Kidney epithelial cell (primary cell): ENCODE measurements around the gene ZNF609. TPM values are rescaled to one million over a fixed set of nuclear protein-coding genes. Genes with fewer than 3 reads are reported as not detected.
A peak's percentile ranks its signal among the peaks of the same experiment; 100 is the strongest.

ENCODE experiments used
- DNase-seq: peaks from one replicate; pipeline ENCODE4 v3.0.0-alpha.2; 2010; ENCODE audit warnings: low read depth
- H3K27me3 ChIP-seq: 2 replicates; pipeline ENCODE4 v1.6.0; 2011; ENCODE audit warnings: low read length; ENCODE audit not compliant: control insufficient read depth, insufficient read depth
- H3K36me3 ChIP-seq: 2 replicates; pipeline ENCODE4 v1.5.1; 2011; ENCODE audit warnings: low read length; ENCODE audit not compliant: control insufficient read depth, insufficient read depth
- H3K4me3 ChIP-seq: 2 replicates; pipeline ENCODE4 v1.5.1; 2011; ENCODE audit warnings: low read depth, mild to moderate bottlenecking, control low read depth, low read length
- CTCF ChIP-seq: IDR thresholded peaks from 2 replicates; pipeline ENCODE4 v1.5.1; 2011; ENCODE audit warnings: mild to moderate bottlenecking, moderate library complexity, low read length, control low read depth, inconsistent platforms; ENCODE audit not compliant: insufficient read depth, poor library complexity, severe bottlenecking
- total RNA-seq: library from RNA; depleted of rRNA; stranded (reverse); fragments of >200 nt; gene quantifications from 2 replicates; pipeline ENCODE4 v1.2.3, GENCODE V29; 2015

The ZNF609 gene
- total RNA-seq, 1 donor from 2014 or later: 18.4 TPM

GRCh38 chr15:64701482-64702184 lies 241.3 kb downstream of the ZNF609 start:
- Histone ChIP-seq H3K36me3 (no peaks in the 10 kb centered on the region), H3K4me3 (peak overlapping the region; percentile 95), H3K27me3 (no peaks in the 10 kb centered on the region)
- DNase-seq: no peak
- no peak for TF ChIP-seq CTCF

GRCh38 chr15:64702816-64703631 lies 242.6 kb downstream of the ZNF609 start:
- Histone ChIP-seq H3K27me3 (no peaks in the 10 kb centered on the region), H3K4me3 (peak overlapping the region; percentile 95), H3K36me3 (no peaks in the 10 kb centered on the region)
- DNase-seq: no peak
- no peak for TF ChIP-seq CTCF

- H3K27me3 ChIP-seq: no peaks in the 10 kb centered on the region
- DNase-seq: no peak
- H3K36me3 ChIP-seq: no peaks in the 10 kb centered on the region
- peak overlapping the region; percentile 95 for H3K4me3 ChIP-seq
- TF ChIP-seq CTCF: no peak
Measured at GRCh38 chr15:64703632-64703959, 243.2 kb downstream of the ZNF609 start.

- Histone ChIP-seq H3K4me3 (no peak overlapping the region), H3K36me3 (no peaks in the 10 kb centered on the region), H3K27me3 (no peaks in the 10 kb centered on the region)
- no peak for DNase-seq
- TF ChIP-seq CTCF: no peak
Measured at GRCh38 chr15:64705006-64705405, 244.6 kb downstream of the ZNF609 start.

GRCh38 chr15:64706011-64706911 lies 245.9 kb downstream of the ZNF609 start:
- H3K36me3 ChIP-seq: no peaks in the 10 kb centered on the region
- H3K4me3 ChIP-seq: no peak overlapping the region
- H3K27me3 ChIP-seq: no peaks in the 10 kb centered on the region
- no peak for DNase-seq
- no peak for TF ChIP-seq CTCF
